ENCODE data around the gene AHSG. TPM values are rescaled to one million over a fixed set of nuclear protein-coding genes. Genes with fewer than 3 reads are reported as not detected.
"Not testable (repeated sequence)": the region's sequence is repeated elsewhere in the genome, so short reads cannot be mapped to it uniquely, and the experiment has no call there.

AHSG gene, protein sequence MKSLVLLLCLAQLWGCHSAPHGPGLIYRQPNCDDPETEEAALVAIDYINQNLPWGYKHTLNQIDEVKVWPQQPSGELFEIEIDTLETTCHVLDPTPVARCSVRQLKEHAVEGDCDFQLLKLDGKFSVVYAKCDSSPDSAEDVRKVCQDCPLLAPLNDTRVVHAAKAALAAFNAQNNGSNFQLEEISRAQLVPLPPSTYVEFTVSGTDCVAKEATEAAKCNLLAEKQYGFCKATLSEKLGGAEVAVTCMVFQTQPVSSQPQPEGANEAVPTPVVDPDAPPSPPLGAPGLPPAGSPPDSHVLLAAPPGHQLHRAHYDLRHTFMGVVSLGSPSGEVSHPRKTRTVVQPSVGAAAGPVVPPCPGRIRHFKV
- 1.8 TPM for polyA plus RNA-seq
- long read RNA-seq, donor 1: 0 reads
- long read RNA-seq, donor 2: 0 reads
- long read RNA-seq, donor 3: 0 reads
- long read RNA-seq, donor 4: 0 reads
- long read RNA-seq, donor 5, partial matches to known transcripts: 0 of 4 reads
- long read RNA-seq, donor 5, other reads (novel, unspliced or antisense): 0 of 4 reads
- long read RNA-seq, donor 6: 0 reads
- long read RNA-seq, donor 7, transcript AHSG-202 (7 exons, 1,711 nt): major isoform, 28 of 47 reads
- long read RNA-seq, donor 7, partial matches to known transcripts: 17 of 47 reads
- long read RNA-seq, donor 7, other reads (novel, unspliced or antisense): 0 of 47 reads
- long read RNA-seq, donor 8: 0 reads
- long read RNA-seq, donor 9: 0 reads
- long read RNA-seq, donor 10: 0 reads
- long read RNA-seq, donor 11: 0 reads

DNA sequence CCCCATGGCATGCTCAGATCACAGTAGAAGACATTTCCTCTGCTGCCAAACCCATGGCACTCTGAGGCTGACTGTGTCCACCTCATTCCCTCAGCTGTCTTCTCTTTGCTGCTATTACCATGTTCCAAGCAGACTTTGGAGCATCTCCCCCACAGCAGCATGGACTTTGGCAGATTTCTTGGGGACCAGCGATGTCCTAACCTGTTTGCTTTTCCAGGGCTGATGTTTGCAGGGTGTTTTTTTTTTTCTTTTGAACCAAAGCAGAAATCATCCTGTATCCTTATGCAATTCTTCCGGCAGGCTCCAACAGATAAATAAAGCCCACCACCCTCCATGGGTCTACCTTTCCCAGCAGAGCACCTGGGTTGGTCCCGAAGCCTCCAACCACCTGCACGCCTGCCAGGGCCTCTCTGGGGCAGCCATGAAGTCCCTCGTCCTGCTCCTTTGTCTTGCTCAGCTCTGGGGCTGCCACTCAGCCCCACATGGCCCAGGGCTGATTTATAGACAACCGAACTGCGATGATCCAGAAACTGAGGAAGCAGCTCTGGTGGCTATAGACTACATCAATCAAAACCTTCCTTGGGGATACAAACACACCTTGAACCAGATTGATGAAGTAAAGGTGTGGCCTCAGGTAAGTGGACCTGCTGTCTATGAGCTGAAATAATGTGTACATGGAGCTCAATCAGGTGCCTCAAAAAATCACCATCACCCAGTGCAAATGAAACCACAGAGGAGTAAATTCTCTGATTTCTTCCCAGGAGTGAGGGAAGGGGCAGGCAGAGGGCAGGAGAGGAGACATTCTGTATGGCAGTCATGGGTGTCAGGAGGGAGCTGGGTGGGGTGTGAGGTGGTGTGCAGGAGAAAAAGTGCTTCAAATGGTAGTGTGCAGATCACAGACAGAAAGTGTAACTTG lies at the start of gene AHSG:
AHSG (plus strand) TSS at position 340 of the 916 bp plus-strand sequence; CDS start at position 422, 82 bp downstream.
- no peaks in the 10 kb centered on the region for H3K9me3 ChIP-seq (ENCODE audit: control insufficient read depth, low read depth, low read length)
- WGBS (ENCODE audit: insufficient coverage, low lambda C conversion rate): 0% methylated on average over 1 of the region's 7 CpGs
- peak within 1 kb of the TSS; percentile 20 for H3K27ac ChIP-seq (ENCODE audit: low read length)
- no peaks in the 10 kb centered on the region for H3K36me3 ChIP-seq (ENCODE audit: control insufficient read depth, insufficient read depth, low read length)
- DNase-seq: peak; percentile 52 to 78
- peaks cover 4% of the 10 kb centered on the region for H3K27me3 ChIP-seq (ENCODE audit: control insufficient read depth, insufficient read depth, low read length)
- peaks cover 14% of the 10 kb centered on the region for H3K4me1 ChIP-seq (ENCODE audit: control insufficient read depth, insufficient read depth, low read length)
- no peak within 1 kb of the TSS for H3K4me3 ChIP-seq (ENCODE audit: low read length)

DNA sequence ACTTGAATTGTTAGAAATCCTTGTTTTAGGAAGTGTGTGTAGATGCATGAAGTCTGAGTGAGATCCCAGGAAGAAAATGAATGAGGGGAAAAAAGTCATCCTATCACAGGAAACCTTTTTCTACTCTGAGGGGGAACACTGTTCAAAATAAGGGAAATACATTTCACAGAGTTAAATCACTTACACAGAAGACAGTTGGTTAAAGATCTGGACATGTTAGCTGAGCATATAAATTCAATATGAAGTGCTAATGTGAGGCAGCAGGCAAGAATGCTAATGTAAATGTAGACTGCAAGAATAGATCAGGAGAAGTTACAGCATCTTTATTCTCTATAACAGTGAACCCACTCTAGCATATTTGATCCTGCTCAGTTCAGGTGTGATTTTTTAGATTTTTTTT lies 48.3 kb upstream of the AHSG start:
- DNase-seq: no peak

DNA sequence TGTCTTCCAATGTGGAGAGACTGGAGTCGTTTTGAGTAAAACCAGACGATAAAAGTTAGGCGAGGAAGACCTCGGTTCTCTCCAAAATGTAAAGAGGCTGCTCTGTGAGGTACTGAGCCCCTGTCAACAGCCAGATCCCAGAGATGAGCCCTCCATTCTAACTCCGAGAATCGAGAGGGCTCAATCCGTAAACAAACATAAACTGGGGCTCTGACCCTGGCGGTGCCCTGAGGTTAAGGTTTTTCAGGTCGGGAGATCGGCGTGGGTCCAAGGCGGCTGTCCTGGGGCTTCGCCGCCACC lies 46.1 kb upstream of the AHSG start:
- 0% methylated on average over 3 of the region's 14 CpGs for WGBS (ENCODE audit: insufficient coverage, low lambda C conversion rate)

More for the DNA sequence above, 48.3 kb upstream of the AHSG start:
- peaks cover 5% of the 10 kb centered on the region for H3K4me1 ChIP-seq (ENCODE audit: control insufficient read depth, insufficient read depth, low read length)
- H3K27ac ChIP-seq (ENCODE audit: low read length): no peak overlapping the region
- no peak overlapping the region for H3K4me3 ChIP-seq (ENCODE audit: low read length)
- H3K36me3 ChIP-seq (ENCODE audit: control insufficient read depth, insufficient read depth, low read length): peaks cover 2% of the 10 kb centered on the region
- H3K9me3 ChIP-seq (ENCODE audit: control insufficient read depth, low read depth, low read length): no peaks in the 10 kb centered on the region
- H3K27me3 ChIP-seq (ENCODE audit: control insufficient read depth, insufficient read depth, low read length): no peaks in the 10 kb centered on the region

DNA sequence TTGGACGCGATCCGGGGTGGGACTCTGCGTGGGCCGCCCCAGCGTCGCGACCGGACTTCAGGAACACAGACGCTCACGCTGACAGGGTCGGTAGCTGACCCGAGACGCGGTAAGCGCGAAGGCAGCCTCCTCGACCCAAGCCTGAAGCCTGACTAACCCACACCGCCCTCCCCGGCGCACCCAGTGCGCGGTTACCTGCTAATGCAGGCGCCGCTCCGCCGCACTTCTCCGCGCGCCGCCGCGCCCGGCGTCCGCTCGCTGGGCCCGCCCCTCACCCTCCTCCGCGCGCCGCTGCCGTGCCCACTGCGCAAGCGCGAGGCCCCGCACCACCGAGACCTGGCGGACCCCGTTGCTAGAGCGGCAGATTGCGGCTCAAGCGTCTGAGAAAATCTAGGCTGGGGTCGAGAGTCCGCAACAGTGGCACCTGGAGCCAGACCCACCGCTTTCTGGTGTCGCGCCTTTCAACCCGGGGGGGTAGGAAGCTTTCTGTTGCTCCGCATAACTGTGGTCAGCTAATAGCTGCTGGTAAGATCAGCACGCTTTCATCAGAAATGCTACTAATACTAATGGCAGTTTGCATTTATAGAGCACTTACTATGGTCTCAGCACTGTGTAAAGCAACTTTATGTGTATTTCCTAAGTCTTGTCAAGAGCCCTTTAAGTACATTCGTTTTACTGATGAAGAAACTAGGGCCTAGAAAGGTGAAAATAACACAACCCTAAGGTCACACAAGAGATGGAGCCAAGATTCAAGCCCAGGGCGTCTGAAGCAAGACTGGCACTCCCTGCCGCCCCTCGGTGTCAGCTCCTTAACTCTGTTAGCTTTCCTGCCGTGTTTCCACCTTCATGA lies 45.6 kb upstream of the AHSG start, which contains the start of gene TBCCD1:
TBCCD1 (minus strand) TSS at position 268 of the 850 bp plus-strand sequence. CDS start 3,010 bp downstream, outside the sequence.
- peak within 1 kb of the TSS; percentile 97 for H3K4me3 ChIP-seq (ENCODE audit: low read length)
- peak; percentile 94 to 98 for DNase-seq
- no peaks in the 10 kb centered on the region for H3K9me3 ChIP-seq (ENCODE audit: control insufficient read depth, low read depth, low read length)
- peak within 1 kb of the TSS; percentile 96 for H3K27ac ChIP-seq (ENCODE audit: low read length)
- WGBS (ENCODE audit: insufficient coverage, low lambda C conversion rate): no CpG with 5 or more reads among the region's 66 CpGs
- H3K36me3 ChIP-seq (ENCODE audit: control insufficient read depth, insufficient read depth, low read length): no peaks in the 10 kb centered on the region
- no peaks in the 10 kb centered on the region for H3K27me3 ChIP-seq (ENCODE audit: control insufficient read depth, insufficient read depth, low read length)
- H3K4me1 ChIP-seq (ENCODE audit: control insufficient read depth, insufficient read depth, low read length): peaks cover 8% of the 10 kb centered on the region

More for the DNA sequence above, 46.1 kb upstream of the AHSG start:
- H3K4me3 ChIP-seq (ENCODE audit: low read length): peak overlapping the region; percentile 97
- no peaks in the 10 kb centered on the region for H3K27me3 ChIP-seq (ENCODE audit: control insufficient read depth, insufficient read depth, low read length)
- H3K36me3 ChIP-seq (ENCODE audit: control insufficient read depth, insufficient read depth, low read length): no peaks in the 10 kb centered on the region
- peak overlapping the region; percentile 96 for H3K27ac ChIP-seq (ENCODE audit: low read length)
- peaks cover 8% of the 10 kb centered on the region for H3K4me1 ChIP-seq (ENCODE audit: control insufficient read depth, insufficient read depth, low read length)
- no peak for DNase-seq
- H3K9me3 ChIP-seq (ENCODE audit: control insufficient read depth, low read depth, low read length): no peaks in the 10 kb centered on the region

DNA sequence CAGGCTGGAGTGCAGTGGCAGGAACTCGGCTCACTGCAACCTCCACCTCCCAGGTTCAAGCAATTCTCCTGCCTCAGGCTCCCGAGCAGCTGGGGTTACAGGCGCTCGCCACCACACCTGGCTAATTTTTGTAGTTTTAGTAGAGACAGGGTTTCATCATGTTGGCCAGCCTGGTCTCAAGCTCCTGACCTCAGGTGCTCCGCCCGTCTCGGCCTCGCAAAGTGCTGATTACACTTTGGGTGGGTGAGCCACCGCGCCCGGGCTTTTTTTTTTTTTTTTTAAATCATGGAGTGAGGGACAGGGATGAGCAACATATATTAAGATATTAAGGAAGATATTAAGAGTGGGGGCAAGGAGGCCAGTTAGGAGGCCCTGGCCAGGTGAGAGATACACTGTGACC lies 43.5 kb upstream of the AHSG start:
- H3K27me3 ChIP-seq (ENCODE audit: control insufficient read depth, insufficient read depth, low read length); H3K27ac ChIP-seq (ENCODE audit: low read length); H3K4me1 ChIP-seq (ENCODE audit: control insufficient read depth, insufficient read depth, low read length); H3K36me3 ChIP-seq (ENCODE audit: control insufficient read depth, insufficient read depth, low read length); H3K9me3 ChIP-seq (ENCODE audit: control insufficient read depth, low read depth, low read length); DNase-seq: not testable (repeated sequence)
- peak overlapping the region; percentile 56 for H3K4me3 ChIP-seq (ENCODE audit: low read length)
- WGBS (ENCODE audit: insufficient coverage, low lambda C conversion rate): 100% methylated on average over 1 of the region's 11 CpGs

DNA sequence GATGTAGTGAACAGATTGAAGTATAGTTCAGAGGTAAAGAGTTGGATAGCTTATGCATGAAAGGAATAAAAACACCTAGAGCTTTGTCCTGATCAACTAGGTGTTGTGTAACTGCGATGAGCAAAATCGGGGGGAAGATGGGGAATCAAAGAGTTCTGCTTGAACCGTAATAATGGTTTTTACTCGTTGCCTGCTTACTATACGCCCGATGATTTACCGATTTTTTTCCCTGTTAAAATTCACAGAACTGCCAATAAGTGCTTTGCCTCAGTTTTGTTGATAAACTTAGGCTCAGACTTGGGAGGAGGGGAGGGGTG lies 43.1 kb upstream of the AHSG start:
- Histone ChIP-seq H3K27ac (ENCODE audit: low read length) (peak overlapping the region; percentile 55), H3K4me1 (ENCODE audit: control insufficient read depth, insufficient read depth, low read length) (peaks cover 8% of the 10 kb centered on the region), H3K4me3 (ENCODE audit: low read length) (peak overlapping the region; percentile 56), H3K9me3 (ENCODE audit: control insufficient read depth, low read depth, low read length) (no peaks in the 10 kb centered on the region), H3K36me3 (ENCODE audit: control insufficient read depth, insufficient read depth, low read length) (peaks cover 9% of the 10 kb centered on the region), H3K27me3 (ENCODE audit: control insufficient read depth, insufficient read depth, low read length) (no peaks in the 10 kb centered on the region)
- 7% methylated on average over 3 of the region's 7 CpGs for WGBS (ENCODE audit: insufficient coverage, low lambda C conversion rate)
- DNase-seq: no peak

DNA sequence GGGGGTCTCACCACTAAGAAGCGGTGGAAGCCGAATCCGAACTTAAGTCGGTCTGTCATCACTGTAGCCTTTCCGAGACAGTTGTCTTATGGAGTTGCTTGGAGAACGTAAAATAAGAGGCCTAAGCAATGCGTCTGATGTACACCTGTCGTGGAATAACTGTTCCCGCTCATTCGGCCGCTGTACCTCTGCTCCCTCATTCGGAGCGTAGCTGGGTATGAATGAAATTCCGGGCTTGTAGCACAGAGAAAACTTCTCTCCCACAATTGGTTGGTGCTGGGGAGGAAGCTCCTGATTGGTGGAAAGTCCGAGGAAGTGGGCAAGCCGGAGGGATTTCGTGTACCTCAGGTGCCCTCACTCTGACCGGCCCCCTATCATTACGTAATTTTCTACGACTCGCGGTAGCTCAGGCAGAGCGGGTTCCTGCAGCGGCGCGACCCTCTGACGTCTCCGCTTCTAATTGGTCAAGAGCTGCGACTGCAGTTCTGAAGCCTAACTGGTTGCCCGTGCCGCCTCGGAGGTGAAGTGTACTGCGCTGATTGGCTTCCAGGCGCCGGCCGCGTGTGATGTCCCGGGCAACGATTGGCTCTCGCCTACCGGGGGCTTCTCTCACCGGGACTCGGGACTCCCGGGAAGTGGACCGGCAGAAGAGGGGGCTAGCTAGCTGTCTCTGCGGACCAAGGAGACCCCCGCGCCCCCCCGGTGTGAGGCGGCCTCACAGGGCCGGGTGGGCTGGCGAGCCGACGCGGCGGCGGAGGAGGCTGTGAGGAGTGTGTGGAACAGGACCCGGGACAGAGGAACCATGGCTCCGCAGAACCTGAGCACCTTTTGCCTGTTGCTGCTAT lies 42.5 kb upstream of the AHSG start, which contains the start of gene DNAJB11:
DNAJB11 (plus strand) TSS at position 625 of the 845 bp plus-strand sequence; CDS start at position 803, 178 bp downstream.
- DNase-seq: peak; percentile 100
- Histone ChIP-seq H3K9me3 (ENCODE audit: control insufficient read depth, low read depth, low read length) (no peaks in the 10 kb centered on the region), H3K27me3 (ENCODE audit: control insufficient read depth, insufficient read depth, low read length) (no peaks in the 10 kb centered on the region), H3K36me3 (ENCODE audit: control insufficient read depth, insufficient read depth, low read length) (peaks cover 12% of the 10 kb centered on the region), H3K4me1 (ENCODE audit: control insufficient read depth, insufficient read depth, low read length) (peaks cover 8% of the 10 kb centered on the region), H3K4me3 (ENCODE audit: low read length) (peak within 1 kb of the TSS; percentile 80), H3K27ac (ENCODE audit: low read length) (peak within 1 kb of the TSS; percentile 81)
- WGBS (ENCODE audit: insufficient coverage, low lambda C conversion rate): no CpG with 5 or more reads among the region's 59 CpGs

DNA sequence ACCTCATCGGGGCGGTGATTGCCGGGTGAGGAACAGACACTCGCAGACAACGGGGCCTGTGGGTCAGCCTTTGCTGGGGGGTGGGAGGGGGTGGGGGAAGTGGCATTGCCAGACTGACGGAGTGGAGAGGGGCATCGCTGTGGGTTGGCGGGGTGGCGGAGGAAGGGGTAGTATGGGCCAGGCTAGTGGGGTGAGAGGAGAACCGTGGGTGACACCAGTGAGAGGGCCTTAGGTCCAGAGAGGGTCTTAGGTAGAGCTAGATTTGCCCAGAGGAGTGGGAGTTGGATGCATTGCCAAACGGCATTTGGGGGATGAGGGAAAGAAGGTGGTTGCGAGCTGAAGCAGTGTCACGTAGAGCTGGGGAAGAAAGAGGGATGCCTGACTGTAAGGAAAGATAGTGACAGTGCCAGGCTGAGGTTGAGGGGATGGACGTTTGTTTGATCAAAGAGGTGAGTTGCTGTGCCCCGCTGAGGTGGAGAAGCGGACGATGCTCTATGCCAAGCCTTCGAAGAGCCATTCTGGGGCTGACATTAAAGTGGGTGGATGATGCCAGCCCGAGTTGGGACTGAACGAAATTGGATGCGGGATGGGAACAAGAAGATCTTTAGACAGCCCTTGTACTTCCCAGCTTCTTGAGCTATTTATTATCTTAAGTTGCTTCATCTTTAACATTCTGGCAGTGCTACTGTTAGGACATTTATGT lies 41.8 kb upstream of the AHSG start:
- DNase-seq: peak in 1 of 2 donors; percentile 20
- WGBS (ENCODE audit: insufficient coverage, low lambda C conversion rate): 0% methylated on average over 3 of the region's 21 CpGs
- H3K27ac ChIP-seq (ENCODE audit: low read length): peak overlapping the region; percentile 81
- H3K27me3 ChIP-seq (ENCODE audit: control insufficient read depth, insufficient read depth, low read length): no peaks in the 10 kb centered on the region
- H3K4me1 ChIP-seq (ENCODE audit: control insufficient read depth, insufficient read depth, low read length): peaks cover 8% of the 10 kb centered on the region
- peaks cover 19% of the 10 kb centered on the region for H3K36me3 ChIP-seq (ENCODE audit: control insufficient read depth, insufficient read depth, low read length)
- H3K4me3 ChIP-seq (ENCODE audit: low read length): peak overlapping the region; percentile 80
- H3K9me3 ChIP-seq (ENCODE audit: control insufficient read depth, low read depth, low read length): no peaks in the 10 kb centered on the region

Measured in large intestine (tissue), 12 donors.